GM12891 (cell line): ENCODE results near the gene GRK6.

Experiments
- POLR2A ChIP-seq: IDR thresholded peaks from 2 replicates; pipeline ENCODE4 v1.6.1; 2011; ENCODE audit warnings: low read depth, low read length, control low read depth
- POLR2AphosphoS5 ChIP-seq: IDR thresholded peaks from 2 replicates; pipeline ENCODE4 v1.6.1; 2011; ENCODE audit warnings: low read depth, low read length, control low read depth
- POU2F2 ChIP-seq: IDR thresholded peaks from 2 replicates; pipeline ENCODE4 v1.6.1; 2011; ENCODE audit warnings: low read depth, mild to moderate bottlenecking, control low read depth, low read length, moderate library complexity
- SPI1 ChIP-seq: IDR thresholded peaks from 2 replicates; pipeline ENCODE4 v1.6.1; 2011; ENCODE audit warnings: low read depth, low read length, control low read depth
- TAF1 ChIP-seq: IDR thresholded peaks from 2 replicates; pipeline ENCODE4 v1.6.1; 2011; ENCODE audit warnings: low read depth, low read length, control low read depth

GRCh38 chr5:177472460-177473442 is 46.3 kb downstream of the GRK6 start:
- TF ChIP-seq POLR2AphosphoS5, result no peak
- no peak for TF ChIP-seq TAF1
- TF ChIP-seq POLR2A, result peak; percentile 61; the same call in 1 of the 2 replicates
- TF ChIP-seq POU2F2, result 0 out of 2 replicates have a peak, but pooled peaks have one; percentile 22
- TF ChIP-seq SPI1, result no peak
